GM10248 (cell line): ENCODE measurements around the gene LAMA4.

Source experiments
- CTCF ChIA-PET: fragments of 300-600 bp; sonication (Branson Sonifier 250); formaldehyde crosslinking; extraction: SDS; loops from one replicate; lab custom pipeline; 2021; ENCODE audit warnings: antibody characterized with exemption; lab: Yijun Ruan, JAX
- POLR2A ChIA-PET: fragments of 350-650 bp; sonication (Branson Sonifier 250); formaldehyde crosslinking; extraction: SDS; loops from one replicate; lab custom pipeline; 2020; ENCODE audit warnings: antibody characterized with exemption; lab: Yijun Ruan, JAX
- DNase-seq: peaks from one replicate; pipeline ENCODE4 v3.0.0; 2012; ENCODE audit errors: extremely low spot score
- CTCF ChIP-seq: IDR thresholded peaks from 2 replicates; pipeline ENCODE4 v1.5.1; 2012; ENCODE audit warnings: mild to moderate bottlenecking, low read depth; ENCODE audit errors: extremely low read depth, missing control alignments, control extremely low read depth

Gene LAMA4

GRCh38 chr6:112287577-112288225 is 33.3 kb upstream of the LAMA4 start:
- CTCF ChIA-PET = interaction anchor here (0.9 to 2.0 kb wide), 5 partner anchors 11 to 92 kb away, joined by 3 to 7 read pairs (median 4); no protein-coding TSS in a partner anchor
- POLR2A ChIA-PET = no interaction called here
- TF ChIP-seq CTCF = no peak
- DNase-seq = no peak

- no peak for TF ChIP-seq CTCF
- ChIA-PET POLR2A (no interaction called here), CTCF (interaction anchor here (0.6 to 1.5 kb wide), 2 partner anchors 10 to 14 kb away, joined by 3 to 5 read pairs; no protein-coding TSS in a partner anchor)
- no peak for DNase-seq
These were observed 32.3 kb upstream of the LAMA4 start for GRCh38 chr6:112286500-112287144.

GRCh38 chr6:112286010-112286409 is 31.6 kb upstream of the LAMA4 start:
- ChIA-PET CTCF (interaction anchor here (0.6 to 1.5 kb wide), 2 partner anchors 10 to 14 kb away, joined by 3 to 5 read pairs; no protein-coding TSS in a partner anchor), POLR2A (no interaction called here)

GRCh38 chr6:112284603-112285002 is 30.2 kb upstream of the LAMA4 start:
- DNase-seq = no peak
- no peak for TF ChIP-seq CTCF
- CTCF ChIA-PET = interaction anchor here (0.8 kb wide), 1 partner anchor 55 kb away, joined by 3 read pairs; no protein-coding TSS in a partner anchor
- POLR2A ChIA-PET = no interaction called here

More at GRCh38 chr6:112286010-112286409, 31.6 kb upstream of the LAMA4 start:
- no peak for TF ChIP-seq CTCF
- DNase-seq = no peak

- ChIA-PET POLR2A (no interaction called here), CTCF (no interaction called here)
- DNase-seq = no peak
These were observed 29.3 kb upstream of the LAMA4 start for GRCh38 chr6:112283621-112284020.

More at GRCh38 chr6:112283621-112284020, 29.3 kb upstream of the LAMA4 start:
- no peak for TF ChIP-seq CTCF
